NCI-H128 (cell line): ENCODE data around the gene IRS2.

Experiments
- DNase-seq: peaks from one replicate; lab custom pipeline; 2025; ENCODE audit not compliant: unreplicated experiment; lab: John Stamatoyannopoulos, UW

Gene IRS2

GRCh38 chr13:109756778-109757177, 29.6 kb downstream of the IRS2 start:
- DNase-seq = no peak

- DNase-seq = no peak
Observed at GRCh38 chr13:109755997-109756396, 30.4 kb downstream of the IRS2 start.

GRCh38 chr13:109755551-109755950, 30.8 kb downstream of the IRS2 start:
- DNase-seq = no peak

- DNase-seq = no peak
Observed at GRCh38 chr13:109751477-109751876, 34.9 kb downstream of the IRS2 start.

GRCh38 chr13:109750221-109750775, 36.1 kb downstream of the IRS2 start:
- DNase-seq = no peak

GRCh38 chr13:109749365-109749764, 37.0 kb downstream of the IRS2 start:
- no peak for DNase-seq

GRCh38 chr13:109748677-109749076, 37.7 kb downstream of the IRS2 start:
- no peak for DNase-seq

GRCh38 chr13:109747524-109747923, 38.9 kb downstream of the IRS2 start:
- DNase-seq = no peak

GRCh38 chr13:109746364-109746763, 40.0 kb downstream of the IRS2 start:
- no peak for DNase-seq

- no peak for DNase-seq
Observed at GRCh38 chr13:109745702-109746101, 40.7 kb downstream of the IRS2 start.

- DNase-seq = no peak
Observed at GRCh38 chr13:109745060-109745459, 41.3 kb downstream of the IRS2 start.

GRCh38 chr13:109744512-109745051, 41.8 kb downstream of the IRS2 start:
- DNase-seq = no peak

- DNase-seq = no peak
Observed at GRCh38 chr13:109743706-109744453, 42.5 kb downstream of the IRS2 start.

GRCh38 chr13:109741966-109742365, 44.4 kb downstream of the IRS2 start:
- no peak for DNase-seq

- no peak for DNase-seq
Observed at GRCh38 chr13:109740721-109741120, 45.7 kb downstream of the IRS2 start.

- no peak for DNase-seq
Observed at GRCh38 chr13:109740121-109740520, 46.3 kb downstream of the IRS2 start.

GRCh38 chr13:109738298-109738746, 48.1 kb downstream of the IRS2 start:
- no peak for DNase-seq

GRCh38 chr13:109737606-109738005, 48.8 kb downstream of the IRS2 start:
- no peak for DNase-seq

- no peak for DNase-seq
Observed at GRCh38 chr13:109737046-109737573, 49.3 kb downstream of the IRS2 start.

GRCh38 chr13:109735436-109735966, 50.9 kb downstream of the IRS2 start:
- no peak for DNase-seq

- no peak for DNase-seq
Observed at GRCh38 chr13:109734002-109734785, 52.2 kb downstream of the IRS2 start.
